CD4-positive, CD25-positive, alpha-beta regulatory T cell (primary cell): Measurements from ENCODE around the gene DCAF8. TPM values are rescaled to one million over a fixed set of nuclear protein-coding genes. Genes with fewer than 3 reads are reported as not detected.

Experiments used
- ATAC-seq, 2 donors: fragments of 150-1000 bp; cut with Tn5 transposase; one replicate each; pipeline ENCODE4 v1.10.0; 2021; ENCODE audit warnings: low read depth in 2 of 2, moderate number of reproducible peaks in 2 of 2, moderate library complexity in 1 of 2
- DNase-seq, 3 donors: peaks; one replicate each; pipeline versions ENCODE4 v3.0.0 to v3.0.0-alpha.2; 2012 to 2022; ENCODE audit warnings: mixed read lengths in 1 of 3
- H3K27ac ChIP-seq: one replicate; pipeline ENCODE4 v1.7.0; 2013; ENCODE audit warnings: mild to moderate bottlenecking, low read length; ENCODE audit not compliant: insufficient read depth, poor library complexity, severe bottlenecking
- H3K27me3 ChIP-seq: one replicate; pipeline ENCODE4 v1.7.0; 2013; ENCODE audit warnings: low read length; ENCODE audit not compliant: control insufficient read depth, insufficient read depth
- H3K36me3 ChIP-seq: one replicate; pipeline ENCODE4 v1.7.0; 2013; ENCODE audit warnings: mild to moderate bottlenecking, low read length, moderate library complexity; ENCODE audit not compliant: control insufficient read depth, insufficient read depth
- H3K4me1 ChIP-seq: 2 replicates; pipeline ENCODE4 v1.7.0; 2013; ENCODE audit warnings: mild to moderate bottlenecking, low read length; ENCODE audit not compliant: insufficient read depth, control insufficient read depth, poor library complexity, severe bottlenecking
- H3K4me3 ChIP-seq: one replicate; pipeline ENCODE4 v1.7.0; 2013; ENCODE audit warnings: low read depth, mild to moderate bottlenecking, low read length, moderate library complexity
- H3K9me3 ChIP-seq, 2 experiments: 1 replicate in 1 of 2; 2 replicates in 1 of 2; pipeline ENCODE4 v1.7.0; 2013; ENCODE audit warnings: low read length in 2 of 2, mild to moderate bottlenecking in 1 of 2, moderate library complexity in 1 of 2; ENCODE audit not compliant: control insufficient read depth in 2 of 2
- H3K27ac Mint-ChIP-seq, 3 donors: one replicate each; pipeline ENCODE4 v1.8.0; 2020 to 2022; ENCODE audit warnings: mild to moderate bottlenecking in 3 of 3, mixed read lengths in 3 of 3, moderate library complexity in 2 of 3
- H3K27me3 Mint-ChIP-seq: one replicate; pipeline ENCODE4 v1.8.0; 2022; ENCODE audit warnings: mild to moderate bottlenecking, mixed read lengths
- H3K36me3 Mint-ChIP-seq: one replicate; pipeline ENCODE4 v1.8.0; 2020; ENCODE audit warnings: mixed read lengths
- H3K4me1 Mint-ChIP-seq, 4 donors: one replicate each; pipeline ENCODE4 v1.8.0; 2020 to 2022; ENCODE audit warnings: mixed read lengths in 4 of 4, mild to moderate bottlenecking in 1 of 4
- H3K4me3 Mint-ChIP-seq, 4 donors: one replicate each; pipeline ENCODE4 v1.8.0; 2020 to 2022; ENCODE audit warnings: mild to moderate bottlenecking in 4 of 4, mixed read lengths in 4 of 4, moderate library complexity in 3 of 4
- H3K9me3 Mint-ChIP-seq, 7 donors: one replicate each; pipeline ENCODE4 v1.8.0; 2020 to 2022; ENCODE audit warnings: mixed read lengths in 7 of 7, mild to moderate bottlenecking in 3 of 7, moderate library complexity in 2 of 7
- polyA plus RNA-seq, 4 donors: library from polyadenylated mRNA; unstranded; fragments of 300-500 nt; fragmentation: Illumina TruSeq; gene quantifications; one replicate each; pipeline ENCODE4 v1.2.3, GENCODE V29; 2021
- total RNA-seq: library from RNA; stranded (reverse); gene quantifications from one replicate; pipeline ENCODE4 v1.2.3, GENCODE V29; 2022

DCAF8 gene
- total and polyA plus RNA-seq, 5 donors from 2014 or later = 50.3 to 182 (median 56.2) TPM

DNA sequence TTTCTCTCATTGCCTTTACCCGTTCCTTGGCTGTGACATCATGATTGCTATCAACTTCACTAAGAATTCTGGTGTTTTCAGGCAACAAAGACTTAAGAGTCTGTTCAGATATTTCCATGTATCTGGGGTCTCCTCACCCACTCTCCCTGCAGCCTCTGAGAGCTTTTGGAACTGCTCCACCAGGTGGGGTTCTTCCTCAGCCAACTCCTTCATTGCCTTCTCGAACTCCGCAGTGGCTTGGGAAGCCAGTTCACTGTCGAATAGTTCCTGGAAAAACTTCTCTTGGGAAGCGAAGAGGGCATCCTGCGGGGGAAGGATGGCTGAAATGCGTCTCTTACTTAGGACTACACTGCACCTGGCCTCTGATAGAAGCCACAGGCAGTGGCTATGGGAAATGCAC lies 20.5 kb upstream of the DCAF8 start:
- no peaks in the 10 kb centered on the region for H3K9me3 ChIP-seq
- H3K27me3 ChIP-seq = no peaks in the 10 kb centered on the region
- Mint-ChIP-seq H3K4me1 (peaks cover 18 to 38% (median 28%) of the 10 kb centered on the region in 4 donors), H3K36me3 (peaks cover 43% of the 10 kb centered on the region), H3K27ac (no peak overlapping the region), H3K27me3 (peaks cover 6% of the 10 kb centered on the region), H3K4me3 (peak overlapping the region in 3 of 4 donors; percentile 43 to 100 (median 92)), H3K9me3 (peaks cover 0 to 2% (median 0%) of the 10 kb centered on the region in 7 donors)
- no peak for ATAC-seq
- no peak overlapping the region for H3K27ac ChIP-seq
- peaks cover 48% of the 10 kb centered on the region for H3K36me3 ChIP-seq
- no peak overlapping the region for H3K4me3 ChIP-seq
- peaks cover 21% of the 10 kb centered on the region for H3K4me1 ChIP-seq
- no peak for DNase-seq

DNA sequence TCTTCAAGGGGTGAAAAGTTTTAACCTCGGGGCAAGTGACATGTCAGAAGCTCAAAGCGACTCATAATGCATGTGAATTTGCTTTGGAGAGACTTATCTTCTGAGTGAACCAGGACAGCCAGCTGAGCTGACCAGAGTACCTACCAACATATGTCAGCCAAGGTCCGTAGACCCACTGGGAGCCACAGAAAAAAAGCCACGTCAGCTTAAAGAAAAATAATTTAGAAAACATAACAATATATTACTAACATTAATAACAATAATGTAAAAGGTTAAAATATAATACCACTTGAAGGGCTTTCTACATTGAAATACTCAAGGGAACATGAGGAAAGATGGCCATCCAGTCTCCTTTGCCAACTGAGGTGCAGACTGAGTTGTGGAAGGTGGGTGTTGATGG lies 15.6 kb upstream of the DCAF8 start:
- H3K4me1 Mint-ChIP-seq = peaks cover 3 to 11% (median 7%) of the 10 kb centered on the region in 4 donors
- peaks cover 64% of the 10 kb centered on the region for H3K36me3 ChIP-seq
- no peaks in the 10 kb centered on the region for H3K27me3 Mint-ChIP-seq
- no peak for DNase-seq
- H3K4me3 ChIP-seq = no peak overlapping the region
- H3K4me1 ChIP-seq = no peaks in the 10 kb centered on the region
- H3K27ac Mint-ChIP-seq = no peak overlapping the region
- ATAC-seq = no peak
- H3K9me3 ChIP-seq = no peaks in the 10 kb centered on the region
- no peaks in the 10 kb centered on the region for H3K27me3 ChIP-seq
- no peak overlapping the region for H3K4me3 Mint-ChIP-seq
- no peaks in the 10 kb centered on the region for H3K9me3 Mint-ChIP-seq
- peaks cover 42% of the 10 kb centered on the region for H3K36me3 Mint-ChIP-seq
- no peak overlapping the region for H3K27ac ChIP-seq

GRCh38 chr1:160277330-160277729 lies 15.0 kb upstream of the DCAF8 start:
- H3K27ac Mint-ChIP-seq = no peak overlapping the region
- peaks cover 37% of the 10 kb centered on the region for H3K36me3 Mint-ChIP-seq
- H3K4me1 ChIP-seq = no peaks in the 10 kb centered on the region
- no peaks in the 10 kb centered on the region for H3K9me3 ChIP-seq
- no peak overlapping the region for H3K27ac ChIP-seq
- peaks cover 61% of the 10 kb centered on the region for H3K36me3 ChIP-seq
- peaks cover 0 to 7% (median 2%) of the 10 kb centered on the region in 4 donors for H3K4me1 Mint-ChIP-seq
- no peak overlapping the region for H3K4me3 ChIP-seq
- H3K9me3 Mint-ChIP-seq = no peaks in the 10 kb centered on the region
- DNase-seq = no peak
- H3K4me3 Mint-ChIP-seq = no peak overlapping the region
- no peaks in the 10 kb centered on the region for H3K27me3 Mint-ChIP-seq
- no peak for ATAC-seq
- no peaks in the 10 kb centered on the region for H3K27me3 ChIP-seq

GRCh38 chr1:160271025-160271424 lies 8.7 kb upstream of the DCAF8 start:
- H3K4me1 Mint-ChIP-seq = no peaks in the 10 kb centered on the region
- DNase-seq (no peak), ATAC-seq (no peak)
- no peak overlapping the region for H3K4me3 Mint-ChIP-seq
- no peak overlapping the region for H3K27ac Mint-ChIP-seq
- Histone ChIP-seq H3K27me3 (no peaks in the 10 kb centered on the region), H3K36me3 (no peaks in the 10 kb centered on the region), H3K4me3 (no peak overlapping the region), H3K27ac (no peak overlapping the region), H3K4me1 (no peaks in the 10 kb centered on the region), H3K9me3 (no peaks in the 10 kb centered on the region)
- H3K36me3 Mint-ChIP-seq = peaks cover under 1% of the 10 kb centered on the region
- H3K9me3 Mint-ChIP-seq = peaks cover 0 to 2% (median 0%) of the 10 kb centered on the region in 7 donors
- no peaks in the 10 kb centered on the region for H3K27me3 Mint-ChIP-seq

GRCh38 chr1:160267284-160267991 lies 5.1 kb upstream of the DCAF8 start:
- Histone ChIP-seq H3K27me3 (no peaks in the 10 kb centered on the region), H3K9me3 (no peaks in the 10 kb centered on the region), H3K4me1 (peaks cover 11% of the 10 kb centered on the region), H3K4me3 (no peak overlapping the region), H3K27ac (no peak overlapping the region), H3K36me3 (no peaks in the 10 kb centered on the region)
- Mint-ChIP-seq H3K36me3 (no peaks in the 10 kb centered on the region), H3K4me1 (peaks cover 5 to 13% (median 9%) of the 10 kb centered on the region in 4 donors), H3K4me3 (no peak overlapping the region), H3K27ac (no peak overlapping the region), H3K27me3 (no peaks in the 10 kb centered on the region), H3K9me3 (peaks cover 0 to 2% (median 0%) of the 10 kb centered on the region in 7 donors)
- DNase-seq (no peak), ATAC-seq (no peak)

- peak overlapping the region in 1 of 4 donors; percentile 72 for H3K4me3 Mint-ChIP-seq
- Histone ChIP-seq H3K4me3 (no peak overlapping the region), H3K4me1 (peaks cover 32% of the 10 kb centered on the region), H3K9me3 (no peaks in the 10 kb centered on the region), H3K27ac (no peak overlapping the region), H3K27me3 (no peaks in the 10 kb centered on the region), H3K36me3 (no peaks in the 10 kb centered on the region)
- H3K27me3 Mint-ChIP-seq = no peaks in the 10 kb centered on the region
- DNase-seq (no peak), ATAC-seq (no peak)
- peaks cover 0 to 2% (median 0%) of the 10 kb centered on the region in 7 donors for H3K9me3 Mint-ChIP-seq
- no peak overlapping the region for H3K27ac Mint-ChIP-seq
- peaks cover 13 to 35% (median 22%) of the 10 kb centered on the region in 4 donors for H3K4me1 Mint-ChIP-seq
- H3K36me3 Mint-ChIP-seq = peaks cover 5% of the 10 kb centered on the region
These were observed 2.5 kb upstream of the DCAF8 start for GRCh38 chr1:160264795-160265307.

DNA sequence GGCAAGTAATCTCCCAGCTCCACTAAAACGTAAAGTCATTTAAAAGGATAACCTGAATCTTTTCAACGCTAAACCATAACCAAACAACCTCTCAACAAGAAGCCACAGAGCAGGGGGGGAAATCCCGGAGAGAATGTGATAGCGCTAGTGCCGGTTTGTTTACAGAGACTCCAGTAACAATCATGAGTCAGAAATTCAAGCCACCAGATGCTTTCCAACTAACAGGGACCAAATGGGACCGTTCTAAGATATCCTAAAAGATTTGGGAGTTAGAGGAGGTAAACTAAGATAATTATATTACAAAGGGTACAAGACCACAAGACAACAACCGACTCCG lies 825 bp downstream of the DCAF8 start:
- H3K27me3 Mint-ChIP-seq = no peaks in the 10 kb centered on the region
- peaks cover 15 to 65% (median 40%) of the 10 kb centered on the region in 4 donors for H3K4me1 Mint-ChIP-seq
- no peaks in the 10 kb centered on the region for H3K27me3 ChIP-seq
- H3K36me3 Mint-ChIP-seq = peaks cover 13% of the 10 kb centered on the region
- peak; percentile 65 to 76 (median 69) for DNase-seq
- peaks cover 39% of the 10 kb centered on the region for H3K4me1 ChIP-seq
- peak; percentile 35 to 44 for ATAC-seq
- H3K4me3 Mint-ChIP-seq = peak overlapping the region; percentile 97 to 99 (median 98)
- no peaks in the 10 kb centered on the region for H3K9me3 Mint-ChIP-seq
- H3K4me3 ChIP-seq = peak overlapping the region; percentile 98
- H3K9me3 ChIP-seq = no peaks in the 10 kb centered on the region
- peak overlapping the region; percentile 98 for H3K27ac ChIP-seq
- no peaks in the 10 kb centered on the region for H3K36me3 ChIP-seq
- H3K27ac Mint-ChIP-seq = peak overlapping the region; percentile 98 to 99 (median 98)
